RPMI8226 (cell line): ENCODE data around the gene TRPC4.
"Not testable (repeated sequence)": the region's sequence is repeated elsewhere in the genome, so short reads cannot be mapped to it uniquely, and the experiment has no call there.

Source experiments
- DNase-seq: peaks from one replicate; pipeline ENCODE4 v3.0.0-alpha.2; 2015

Gene TRPC4

GRCh38 chr13:37596805-37597204 lies 272.8 kb downstream of the TRPC4 start:
- no peak for DNase-seq

GRCh38 chr13:37595162-37595561 lies 274.4 kb downstream of the TRPC4 start:
- DNase-seq = no peak

DNA sequence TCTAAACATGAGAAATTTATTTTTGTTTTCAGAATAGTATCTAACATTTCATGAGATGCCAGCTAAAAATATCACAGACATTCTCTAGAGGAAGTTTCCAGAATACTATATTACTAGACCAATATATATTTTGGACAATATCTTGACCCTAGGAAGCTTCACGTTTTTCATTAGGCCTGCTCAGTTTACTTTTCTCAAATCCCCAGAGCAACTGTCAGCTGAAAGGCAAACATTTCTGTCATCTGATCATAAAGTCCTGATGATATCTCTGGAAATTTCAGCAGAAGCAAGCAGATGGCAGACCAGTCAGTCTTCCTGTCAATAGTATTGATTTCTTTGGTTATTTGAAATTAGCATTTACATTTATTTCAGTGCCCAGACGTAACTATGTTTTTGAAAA lies 275.0 kb downstream of the TRPC4 start:
- no peak for DNase-seq

DNA sequence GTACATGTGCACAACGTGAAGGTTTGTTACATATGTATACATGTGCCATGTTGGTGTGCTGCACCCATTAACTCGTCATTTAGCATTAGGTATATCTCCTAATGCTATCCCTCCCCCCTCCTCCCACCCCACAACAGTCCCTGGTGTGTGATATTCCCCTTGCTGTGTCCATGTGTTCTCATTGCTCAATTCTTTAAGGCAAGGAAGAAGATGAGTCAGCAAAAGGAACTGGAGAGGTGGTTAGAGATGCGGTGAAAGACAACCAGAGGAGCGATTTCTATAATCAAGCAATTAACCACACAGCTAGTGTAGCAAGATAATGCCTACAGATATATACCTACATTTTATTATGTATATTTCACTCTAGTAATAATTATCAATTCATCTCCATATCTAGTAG lies 280.2 kb downstream of the TRPC4 start:
- DNase-seq = not testable (repeated sequence)

GRCh38 chr13:37587236-37587635 lies 282.3 kb downstream of the TRPC4 start:
- no peak for DNase-seq
